ENCODE results near the gene OR2K2. TPM values are rescaled to one million over a fixed set of nuclear protein-coding genes. Genes with fewer than 3 reads are reported as not detected.

OR2K2 gene
- total and polyA plus RNA-seq, 2 donors (not counting 3 experiments of a cell fraction or from before 2014, with no cell fraction given) = not detected

GRCh38 chr9:111372297-111372696, 42.3 kb upstream of the OR2K2 start:
- ChIA-PET POLR2A (no interaction called here), CTCF (no interaction called here)
- no peak overlapping the region for H3K27ac ChIP-seq (ENCODE audit: insufficient read depth, low read depth, low read length)
- H3K9me1 ChIP-seq (replicated peaks; ENCODE audit: control insufficient read depth, extremely low read depth, insufficient read depth, low read length) = no peaks in the 10 kb centered on the region
- no peaks in the 10 kb centered on the region for H3K9me3 ChIP-seq (replicated peaks; ENCODE audit: control insufficient read depth, insufficient read depth, low read length)
- intact Hi-C loops (cut with micrococcal nuclease) = no loop called here
- peaks cover 18 to 37% of the 10 kb centered on the region in 2 experiments for H3K36me3 ChIP-seq (ENCODE audit: control insufficient read depth in 2 of 2, extremely low read depth in 1 of 2, insufficient read depth in 2 of 2, low read length in 2 of 2)
- H3K79me2 ChIP-seq (ENCODE audit: control insufficient read depth, insufficient read depth, low read length) = no peaks in the 10 kb centered on the region
- no peak for FAIRE-seq
- no peak overlapping the region for H3K4me3 ChIP-seq (replicated peaks in 1 of 3; ENCODE audit: insufficient read depth in 1 of 3, low read depth in 1 of 3, low read length in 3 of 3)
- no peak overlapping the region for H3K9ac ChIP-seq (replicated peaks; ENCODE audit: extremely low read depth, insufficient read depth, low read length)
- H4K20me1 ChIP-seq (replicated peaks; ENCODE audit: control insufficient read depth, extremely low read depth, insufficient read depth, low read length) = no peaks in the 10 kb centered on the region
- no TSS peak for BruUV-seq (replicated peaks)
- dilution Hi-C loops (cut with MboI; ENCODE audit: extremely low pct_ligation_motif_present, low sequenced_read_pairs) = no loop called here
- no peak for DNase-seq (ENCODE audit: low read depth, low spot score)
- H3K4me1 ChIP-seq (ENCODE audit: control insufficient read depth, extremely low read depth, insufficient read depth, low read length) = no peaks in the 10 kb centered on the region
- H2AFZ ChIP-seq (ENCODE audit: low read depth, low read length) = no peak overlapping the region
- no peaks in the 10 kb centered on the region for H3K27me3 ChIP-seq (ENCODE audit: control insufficient read depth in 2 of 2, insufficient read depth in 2 of 2, low read length in 2 of 2)
- TF ChIP-seq FOS (IDR thresholded peaks at IDR 0.05; ENCODE audit: borderline replicate concordance, insufficient read depth, low read length) (no peak), MYC (IDR thresholded peaks at IDR 0.05; ENCODE audit: low read depth, low read length) (no peak), GATA2 (IDR thresholded peaks at IDR 0.05; ENCODE audit: insufficient read depth, insufficient read length, low read depth, low read length) (no peak), POLR2AphosphoS5 (IDR thresholded peaks at IDR 0.05; ENCODE audit: insufficient read depth, low read depth, low read length) (no peak), MAX (IDR thresholded peaks at IDR 0.05; ENCODE audit: insufficient read depth, insufficient read length) (no peak), POLR2A (IDR thresholded peaks at IDR 0.05; ENCODE audit: low read depth, low read length) (no peak), EZH2 (IDR thresholded peaks at IDR 0.05; ENCODE audit: borderline replicate concordance, low read depth, low read length, severe bottlenecking) (no peak), CTCF (IDR thresholded peaks at IDR 0.05; ENCODE audit: extremely low read depth in 1 of 2, insufficient read depth in 1 of 2, low read depth in 1 of 2, low read length in 2 of 2) (no peak)
- no peak overlapping the region for H3K4me2 ChIP-seq (ENCODE audit: insufficient read depth, low read length)
